ENCODE data around the gene IL15RA. TPM values are rescaled to one million over a fixed set of nuclear protein-coding genes. Genes with fewer than 3 reads are reported as not detected.
A peak's percentile ranks its signal among the peaks of the same experiment; 100 is the strongest.

IL15RA gene
- total RNA-seq, 4 donors from 2014 or later, result 17.7 to 21.9 (median 20.6) TPM

DNA sequence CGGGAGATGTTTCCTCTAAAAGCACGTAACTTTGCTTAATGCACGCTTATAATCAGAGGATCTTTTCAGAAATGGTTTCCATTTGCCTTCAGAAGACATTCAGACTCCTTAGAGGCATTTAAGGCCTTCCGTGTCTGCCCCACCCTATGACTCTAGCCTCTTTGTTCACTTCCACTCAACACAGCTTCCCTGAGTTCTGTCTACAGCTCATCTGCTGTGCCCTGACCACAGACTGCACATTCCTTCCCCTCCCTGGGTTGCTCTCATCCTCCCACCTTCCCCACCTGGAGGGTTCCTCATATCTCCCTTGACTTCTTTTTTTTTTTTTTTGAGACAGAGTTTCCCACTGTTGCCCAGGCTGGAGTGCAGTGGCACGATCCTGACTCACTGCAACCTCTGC lies 70.7 kb downstream of the IL15RA start:
- WGBS, 2 donors (ENCODE audit: low coverage in 1 of 2), result 70 to 78% methylated on average over 2 of the region's 5 CpGs
- Histone ChIP-seq H3K4me1 (peaks cover 0 to 20% (median 0%) of the 10 kb centered on the region in 3 donors), H3K36me3 (peaks cover 0 to 62% of the 10 kb centered on the region in 2 donors), H3K9me3 (no peaks in the 10 kb centered on the region), H3K27me3 (no peaks in the 10 kb centered on the region), H3K4me3 (no peak overlapping the region), H3K27ac (peak overlapping the region in 2 of 4 donors; percentile 6 to 57)
- ATAC-seq, result no peak
- TF ChIP-seq EP300 (IDR thresholded peaks at IDR 0.05), result no peak
- no peak for TF ChIP-seq POLR2A (IDR thresholded peaks at IDR 0.05)
- TF ChIP-seq CTCF (IDR thresholded peaks at IDR 0.05), result no peak
- no peak for TF ChIP-seq POLR2AphosphoS5 (IDR thresholded peaks at IDR 0.05)

DNA sequence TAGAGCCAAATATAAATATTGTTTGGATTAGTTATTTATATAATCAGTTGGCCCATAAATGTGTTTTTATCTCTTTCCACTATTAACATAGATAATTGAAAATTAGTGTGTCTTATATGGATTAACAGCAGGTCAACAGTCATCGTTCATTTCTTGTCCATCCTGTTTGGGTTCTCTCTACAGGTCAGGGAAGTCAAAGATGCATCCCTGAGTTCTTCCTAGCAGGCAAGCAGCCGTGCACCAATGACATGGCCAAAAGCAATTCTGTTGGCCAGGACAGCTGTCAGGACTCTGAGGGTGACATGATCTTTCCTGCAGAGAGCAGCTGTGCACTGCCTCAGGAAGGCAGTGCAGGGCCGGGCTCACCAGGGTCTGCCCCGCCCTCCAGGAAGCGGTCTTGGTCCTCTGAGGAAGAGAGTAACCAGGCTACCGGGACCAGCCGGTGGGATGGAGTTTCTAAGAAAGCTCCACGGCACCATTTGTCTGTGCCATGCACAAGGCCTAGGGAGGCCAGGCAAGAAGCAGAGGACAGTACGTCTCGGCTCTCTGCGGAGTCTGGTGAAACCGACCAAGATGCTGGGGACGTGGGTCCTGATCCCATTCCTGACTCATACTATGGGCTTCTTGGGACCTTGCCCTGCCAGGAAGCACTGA lies 71.4 kb downstream of the IL15RA start:
- WGBS, 2 donors (ENCODE audit: low coverage in 1 of 2), result 40 to 63% methylated on average over 1 to 5 of the region's 13 CpGs
- H3K9me3 ChIP-seq, result no peaks in the 10 kb centered on the region
- H3K4me3 ChIP-seq, result no peak overlapping the region
- H3K27ac ChIP-seq, result peak overlapping the region in 2 of 4 donors; percentile 6 to 57
- peaks cover 0 to 56% of the 10 kb centered on the region in 2 donors for H3K36me3 ChIP-seq
- no peaks in the 10 kb centered on the region for H3K27me3 ChIP-seq
- ATAC-seq, result peak; percentile 72
- TF ChIP-seq EP300 (IDR thresholded peaks at IDR 0.05) (no peak), CTCF (IDR thresholded peaks at IDR 0.05) (no peak), POLR2A (IDR thresholded peaks at IDR 0.05) (no peak), POLR2AphosphoS5 (IDR thresholded peaks at IDR 0.05) (no peak)
- H3K4me1 ChIP-seq, result peaks cover 0 to 20% (median 0%) of the 10 kb centered on the region in 3 donors

- 63 to 100% methylated on average over 3 of the region's 4 CpGs for WGBS, 2 donors (ENCODE audit: low coverage in 1 of 2)
- ATAC-seq, result no peak
Observed at GRCh38 chr10:5904227-5904626, 73.1 kb downstream of the IL15RA start.

GRCh38 chr10:5903563-5903962 lies 73.8 kb downstream of the IL15RA start:
- no peak overlapping the region for H3K4me3 ChIP-seq
- H3K27me3 ChIP-seq, result no peaks in the 10 kb centered on the region
- no peak for TF ChIP-seq POLR2AphosphoS5 (IDR thresholded peaks at IDR 0.05)
- no peak for TF ChIP-seq EP300 (IDR thresholded peaks at IDR 0.05)
- TF ChIP-seq POLR2A (IDR thresholded peaks at IDR 0.05), result no peak
- TF ChIP-seq CTCF (IDR thresholded peaks at IDR 0.05), result no peak
- no peak overlapping the region for H3K27ac ChIP-seq
- no peaks in the 10 kb centered on the region for H3K9me3 ChIP-seq
- ATAC-seq, result no peak
- H3K4me1 ChIP-seq, result peaks cover 0 to 14% (median 0%) of the 10 kb centered on the region in 3 donors
- peaks cover 0 to 36% of the 10 kb centered on the region in 2 donors for H3K36me3 ChIP-seq
- 98% methylated on average over 6 of the region's 6 CpGs; no CpG with 5 or more reads in 1 of the 2 donors for WGBS, 2 donors (ENCODE audit: low coverage in 1 of 2)

More at GRCh38 chr10:5904227-5904626, 73.1 kb downstream of the IL15RA start:
- TF ChIP-seq POLR2A (IDR thresholded peaks at IDR 0.05) (no peak), EP300 (IDR thresholded peaks at IDR 0.05) (no peak), POLR2AphosphoS5 (IDR thresholded peaks at IDR 0.05) (no peak), CTCF (IDR thresholded peaks at IDR 0.05) (no peak)
- H3K4me1 ChIP-seq, result peaks cover 0 to 14% (median 0%) of the 10 kb centered on the region in 3 donors
- H3K27me3 ChIP-seq, result no peaks in the 10 kb centered on the region
- no peak overlapping the region for H3K4me3 ChIP-seq
- no peak overlapping the region for H3K27ac ChIP-seq
- no peaks in the 10 kb centered on the region for H3K9me3 ChIP-seq
- peaks cover 0 to 38% of the 10 kb centered on the region in 2 donors for H3K36me3 ChIP-seq

Measured in gastroesophageal sphincter (tissue), 4 donors.